Measurements from ENCODE around the gene KLK8.

Gene KLK8

GRCh38 chr19:51002542-51003311 is 1.3 kb upstream of the KLK8 start:
- no peak for DNase-seq
- Histone ChIP-seq H3K9me3 (ENCODE audit: insufficient read depth, low read depth, low read length) (no peaks in the 10 kb centered on the region), H3K79me2 (ENCODE audit: control insufficient read depth, insufficient read depth, low read length, poor library complexity) (no peaks in the 10 kb centered on the region), H4K12ac (ENCODE audit: low read depth, low read length) (no peak overlapping the region), H3K79me1 (ENCODE audit: low read length) (no peaks in the 10 kb centered on the region), H3K4me2 (ENCODE audit: low read length) (peak overlapping the region; percentile 13), H2BK12ac (ENCODE audit: low read length) (no peak overlapping the region), H3K18ac (ENCODE audit: low read length) (no peak overlapping the region), H4K8ac (ENCODE audit: low read depth, low read length) (no peak overlapping the region), H3K4me1 (ENCODE audit: control insufficient read depth in 1 of 2, insufficient read depth in 2 of 2, low read length in 2 of 2) (peaks cover 12 to 13% of the 10 kb centered on the region in 2 experiments), H3K4me3 (ENCODE audit: low read depth, low read length) (no peak overlapping the region), H3K9ac (ENCODE audit: low read length) (no peak overlapping the region), H3K4ac (ENCODE audit: low read depth, low read length) (no peak overlapping the region), H3K36me3 (ENCODE audit: control insufficient read depth in 1 of 2, insufficient read depth in 2 of 2, low read length in 2 of 2) (no peaks in the 10 kb centered on the region), H3K27me3 (ENCODE audit: insufficient read depth, low read length) (no peaks in the 10 kb centered on the region), H3K14ac (ENCODE audit: low read length) (no peak overlapping the region), H2BK5ac (ENCODE audit: low read depth, low read length, poor library complexity) (no peak overlapping the region), H2AK5ac (ENCODE audit: low read length) (peak overlapping the region; percentile 32), H3K23ac (ENCODE audit: low read length) (no peak overlapping the region), H3K27ac (ENCODE audit: low read depth, low read length) (no peak overlapping the region), H2AFZ (ENCODE audit: insufficient read depth, low read length, poor library complexity) (no peak overlapping the region), H2BK120ac (ENCODE audit: insufficient read depth, low read length, poor library complexity) (no peak overlapping the region), H4K91ac (ENCODE audit: low read depth, low read length) (no peak overlapping the region)
- no CpG with 5 or more reads among the region's 42 CpGs for WGBS (ENCODE audit: extremely low coverage, insufficient coverage, insufficient read length)

GRCh38 chr19:51002089-51002532 is 707 bp upstream of the KLK8 start:
- no peak overlapping the region for H3K18ac ChIP-seq (ENCODE audit: low read length)
- no CpG with 5 or more reads among the region's 12 CpGs for WGBS (ENCODE audit: extremely low coverage, insufficient coverage, insufficient read length)

GRCh38 chr19:51000981-51001380 is 423 bp downstream of the KLK8 start:
- no peak overlapping the region for H3K4me2 ChIP-seq (ENCODE audit: low read length)
- H4K91ac ChIP-seq (ENCODE audit: low read depth, low read length) = no peak overlapping the region
- H3K4ac ChIP-seq (ENCODE audit: low read depth, low read length) = no peak overlapping the region
- no peaks in the 10 kb centered on the region for H3K9me3 ChIP-seq (ENCODE audit: insufficient read depth, low read depth, low read length)
- no CpG with 5 or more reads among the region's 16 CpGs for WGBS (ENCODE audit: extremely low coverage, insufficient coverage, insufficient read length)
- no peak overlapping the region for H2AK5ac ChIP-seq (ENCODE audit: low read length)
- H3K79me2 ChIP-seq (ENCODE audit: control insufficient read depth, insufficient read depth, low read length, poor library complexity) = no peaks in the 10 kb centered on the region
- no peak overlapping the region for H3K4me3 ChIP-seq (ENCODE audit: low read depth, low read length)
- H3K79me1 ChIP-seq (ENCODE audit: low read length) = no peaks in the 10 kb centered on the region
- no peak overlapping the region for H2BK120ac ChIP-seq (ENCODE audit: insufficient read depth, low read length, poor library complexity)
- H3K14ac ChIP-seq (ENCODE audit: low read length) = no peak overlapping the region
- H4K12ac ChIP-seq (ENCODE audit: low read depth, low read length) = no peak overlapping the region
- no peaks in the 10 kb centered on the region for H3K27me3 ChIP-seq (ENCODE audit: insufficient read depth, low read length)
- H3K18ac ChIP-seq (ENCODE audit: low read length) = no peak overlapping the region
- H4K8ac ChIP-seq (ENCODE audit: low read depth, low read length) = no peak overlapping the region
- H2BK12ac ChIP-seq (ENCODE audit: low read length) = no peak overlapping the region
- no peak overlapping the region for H3K27ac ChIP-seq (ENCODE audit: low read depth, low read length)
- H2AFZ ChIP-seq (ENCODE audit: insufficient read depth, low read length, poor library complexity) = no peak overlapping the region
- H3K9ac ChIP-seq (ENCODE audit: low read length) = no peak overlapping the region
- H3K36me3 ChIP-seq (ENCODE audit: control insufficient read depth in 1 of 2, insufficient read depth in 2 of 2, low read length in 2 of 2) = no peaks in the 10 kb centered on the region
- peaks cover 7 to 13% of the 10 kb centered on the region in 2 experiments for H3K4me1 ChIP-seq (ENCODE audit: control insufficient read depth in 1 of 2, insufficient read depth in 2 of 2, low read length in 2 of 2)
- no peak overlapping the region for H3K23ac ChIP-seq (ENCODE audit: low read length)
- no peak overlapping the region for H2BK5ac ChIP-seq (ENCODE audit: low read depth, low read length, poor library complexity)
- no peak for DNase-seq

More at GRCh38 chr19:51002089-51002532, 707 bp upstream of the KLK8 start:
- Histone ChIP-seq H2AFZ (ENCODE audit: insufficient read depth, low read length, poor library complexity) (no peak overlapping the region), H3K23ac (ENCODE audit: low read length) (no peak overlapping the region), H2BK120ac (ENCODE audit: insufficient read depth, low read length, poor library complexity) (no peak overlapping the region), H3K9me3 (ENCODE audit: insufficient read depth, low read depth, low read length) (no peaks in the 10 kb centered on the region), H3K4me3 (ENCODE audit: low read depth, low read length) (no peak overlapping the region), H3K27ac (ENCODE audit: low read depth, low read length) (no peak overlapping the region), H2AK5ac (ENCODE audit: low read length) (no peak overlapping the region), H3K14ac (ENCODE audit: low read length) (peak overlapping the region; percentile 4), H3K79me2 (ENCODE audit: control insufficient read depth, insufficient read depth, low read length, poor library complexity) (no peaks in the 10 kb centered on the region), H3K36me3 (ENCODE audit: control insufficient read depth in 1 of 2, insufficient read depth in 2 of 2, low read length in 2 of 2) (no peaks in the 10 kb centered on the region), H2BK5ac (ENCODE audit: low read depth, low read length, poor library complexity) (no peak overlapping the region), H3K27me3 (ENCODE audit: insufficient read depth, low read length) (no peaks in the 10 kb centered on the region), H3K9ac (ENCODE audit: low read length) (no peak overlapping the region), H2BK12ac (ENCODE audit: low read length) (no peak overlapping the region), H4K12ac (ENCODE audit: low read depth, low read length) (no peak overlapping the region), H4K91ac (ENCODE audit: low read depth, low read length) (peak overlapping the region; percentile 4), H3K4ac (ENCODE audit: low read depth, low read length) (no peak overlapping the region), H3K4me1 (ENCODE audit: control insufficient read depth in 1 of 2, insufficient read depth in 2 of 2, low read length in 2 of 2) (peaks cover 12 to 13% of the 10 kb centered on the region in 2 experiments), H4K8ac (ENCODE audit: low read depth, low read length) (peak overlapping the region; percentile 13), H3K79me1 (ENCODE audit: low read length) (no peaks in the 10 kb centered on the region), H3K4me2 (ENCODE audit: low read length) (peak overlapping the region; percentile 13)
- no peak for DNase-seq

- no CpG with 5 or more reads among the region's 10 CpGs for WGBS (ENCODE audit: extremely low coverage, insufficient coverage, insufficient read length)
- Histone ChIP-seq H3K4me3 (ENCODE audit: low read depth, low read length) (no peak overlapping the region), H2AK5ac (ENCODE audit: low read length) (no peak overlapping the region), H3K14ac (ENCODE audit: low read length) (no peak overlapping the region), H2BK5ac (ENCODE audit: low read depth, low read length, poor library complexity) (no peak overlapping the region), H3K23ac (ENCODE audit: low read length) (no peak overlapping the region), H3K9me3 (ENCODE audit: insufficient read depth, low read depth, low read length) (no peaks in the 10 kb centered on the region), H2BK120ac (ENCODE audit: insufficient read depth, low read length, poor library complexity) (no peak overlapping the region), H3K36me3 (ENCODE audit: control insufficient read depth in 1 of 2, insufficient read depth in 2 of 2, low read length in 2 of 2) (no peaks in the 10 kb centered on the region), H4K8ac (ENCODE audit: low read depth, low read length) (no peak overlapping the region), H4K12ac (ENCODE audit: low read depth, low read length) (no peak overlapping the region), H3K27ac (ENCODE audit: low read depth, low read length) (no peak overlapping the region), H3K4ac (ENCODE audit: low read depth, low read length) (no peak overlapping the region), H3K4me2 (ENCODE audit: low read length) (no peak overlapping the region), H3K4me1 (ENCODE audit: control insufficient read depth in 1 of 2, insufficient read depth in 2 of 2, low read length in 2 of 2) (peaks cover 7 to 13% of the 10 kb centered on the region in 2 experiments), H4K91ac (ENCODE audit: low read depth, low read length) (no peak overlapping the region), H3K79me1 (ENCODE audit: low read length) (no peaks in the 10 kb centered on the region), H3K9ac (ENCODE audit: low read length) (no peak overlapping the region), H3K18ac (ENCODE audit: low read length) (no peak overlapping the region), H2AFZ (ENCODE audit: insufficient read depth, low read length, poor library complexity) (no peak overlapping the region), H3K79me2 (ENCODE audit: control insufficient read depth, insufficient read depth, low read length, poor library complexity) (no peaks in the 10 kb centered on the region), H2BK12ac (ENCODE audit: low read length) (no peak overlapping the region), H3K27me3 (ENCODE audit: insufficient read depth, low read length) (no peaks in the 10 kb centered on the region)
- no peak for DNase-seq
Measured at GRCh38 chr19:51000426-51000825, 978 bp downstream of the KLK8 start.
